H1 (cell line): Measurements from ENCODE around the gene NOBOX. TPM values are rescaled to one million over a fixed set of nuclear protein-coding genes. Genes with fewer than 3 reads are reported as not detected.

Source experiments
- E2F6 ChIP-seq: IDR thresholded peaks from 2 replicates; pipeline ENCODE4 v1.6.1; 2012; ENCODE audit warnings: inconsistent platforms
- JUN ChIP-seq: IDR thresholded peaks from 2 replicates; pipeline ENCODE4 v1.6.1; 2011; ENCODE audit warnings: low read depth, mild to moderate bottlenecking, improper control_type of control experiment, low read length
- PHF8 ChIP-seq: fragments of 200-600 bp; sonication (generic); conservative IDR thresholded peaks from 2 replicates; pipeline ENCODE4 v1.7.1; 2012; ENCODE audit warnings: low read depth, mild to moderate bottlenecking, inconsistent platforms, low read length, moderate library complexity
- POU5F1 ChIP-seq: IDR thresholded peaks from 2 replicates; pipeline ENCODE4 v1.6.1; 2011; ENCODE audit warnings: low read depth, mild to moderate bottlenecking, low read length, moderate library complexity
- polyA plus RNA-seq, 7 experiments: library from polyadenylated mRNA; depleted of rRNA in 3 of 7; stranded (reverse) in 5 of 7; unstranded in 2 of 7; fragments of >200 nt in 5 of 7; fragments of 200-250 nt in 2 of 7; gene quantifications; 1 replicate in 5 of 7; 2 replicates in 1 of 7; 4 replicates in 1 of 7; pipeline versions ENCODE4 v1.2.1 to v1.2.3, GENCODE V29; 2011 to 2013; ENCODE audit warnings: missing spikeins in 2 of 7, mixed read lengths in 2 of 7
- total RNA-seq: library from RNA; stranded (reverse); fragmentation: NEBNext Ultra II Directional; extraction: Animal tissue kit (Norgen Biotek cat#: 25700); gene quantifications from 2 replicates; pipeline ENCODE4 v1.2.1, GENCODE V29; 2021

Gene NOBOX
- total and polyA plus RNA-seq, 2 of the 8 experiments (the other 6 are each of a cell fraction or from before 2014, with no cell fraction given) = not detected

DNA sequence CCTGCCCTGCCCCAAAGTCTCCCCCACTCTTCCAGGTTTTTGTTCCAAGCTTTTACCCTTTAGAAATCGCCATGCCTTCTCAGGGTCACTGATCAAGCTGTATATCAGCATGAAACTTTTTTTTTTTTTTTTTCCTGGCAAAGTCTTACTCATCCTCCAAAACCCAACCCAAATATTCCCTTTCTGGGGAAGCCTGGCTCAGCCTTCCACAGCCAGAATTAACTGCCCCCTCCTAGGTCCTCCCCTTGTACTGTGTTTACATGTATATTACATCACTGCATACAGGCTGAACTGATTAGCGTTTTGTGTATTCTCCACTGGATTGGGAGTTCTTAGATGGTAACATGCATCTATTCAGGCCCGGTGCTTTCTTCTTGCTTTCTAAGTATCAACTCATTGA, 4.6 kb upstream of the NOBOX start (continued):
- TF ChIP-seq E2F6 (no peak), JUN (no peak), POU5F1 (no peak), PHF8 (no peak)
